ENCODE measurements around the gene MSN.

DNA sequence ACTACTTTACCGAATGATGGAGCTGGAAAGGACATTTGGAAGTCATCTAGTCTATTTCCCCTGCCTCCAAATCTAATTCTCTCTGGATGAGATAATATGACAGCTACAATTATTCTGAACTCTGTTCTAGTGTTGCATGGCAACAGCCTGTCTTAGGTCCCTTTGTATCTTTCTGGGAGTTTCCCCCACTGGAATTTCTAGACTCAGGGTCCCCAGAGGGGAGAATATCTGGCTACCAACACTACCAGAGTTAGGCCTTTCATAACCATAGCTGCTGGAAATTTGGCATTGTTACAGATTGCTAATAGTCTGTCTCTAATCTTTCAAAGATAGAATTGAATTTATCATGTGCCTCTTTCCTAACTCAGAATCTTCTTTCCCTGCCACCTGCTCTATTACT, 4.5 kb downstream of the MSN start:
- TF ChIP-seq CEBPB (IDR thresholded peaks at IDR 0.05) (no peak), NFIC (IDR thresholded peaks at IDR 0.05) (no peak), TEAD4 (IDR thresholded peaks at IDR 0.05) (no peak), RAD21 (IDR thresholded peaks at IDR 0.05; ENCODE audit: low read depth) (no peak), EGR1 (IDR thresholded peaks at IDR 0.05) (no peak), CREB1 (IDR thresholded peaks at IDR 0.05; ENCODE audit: low read depth) (no peak)
- TF ChIP-seq, protein P1, sequence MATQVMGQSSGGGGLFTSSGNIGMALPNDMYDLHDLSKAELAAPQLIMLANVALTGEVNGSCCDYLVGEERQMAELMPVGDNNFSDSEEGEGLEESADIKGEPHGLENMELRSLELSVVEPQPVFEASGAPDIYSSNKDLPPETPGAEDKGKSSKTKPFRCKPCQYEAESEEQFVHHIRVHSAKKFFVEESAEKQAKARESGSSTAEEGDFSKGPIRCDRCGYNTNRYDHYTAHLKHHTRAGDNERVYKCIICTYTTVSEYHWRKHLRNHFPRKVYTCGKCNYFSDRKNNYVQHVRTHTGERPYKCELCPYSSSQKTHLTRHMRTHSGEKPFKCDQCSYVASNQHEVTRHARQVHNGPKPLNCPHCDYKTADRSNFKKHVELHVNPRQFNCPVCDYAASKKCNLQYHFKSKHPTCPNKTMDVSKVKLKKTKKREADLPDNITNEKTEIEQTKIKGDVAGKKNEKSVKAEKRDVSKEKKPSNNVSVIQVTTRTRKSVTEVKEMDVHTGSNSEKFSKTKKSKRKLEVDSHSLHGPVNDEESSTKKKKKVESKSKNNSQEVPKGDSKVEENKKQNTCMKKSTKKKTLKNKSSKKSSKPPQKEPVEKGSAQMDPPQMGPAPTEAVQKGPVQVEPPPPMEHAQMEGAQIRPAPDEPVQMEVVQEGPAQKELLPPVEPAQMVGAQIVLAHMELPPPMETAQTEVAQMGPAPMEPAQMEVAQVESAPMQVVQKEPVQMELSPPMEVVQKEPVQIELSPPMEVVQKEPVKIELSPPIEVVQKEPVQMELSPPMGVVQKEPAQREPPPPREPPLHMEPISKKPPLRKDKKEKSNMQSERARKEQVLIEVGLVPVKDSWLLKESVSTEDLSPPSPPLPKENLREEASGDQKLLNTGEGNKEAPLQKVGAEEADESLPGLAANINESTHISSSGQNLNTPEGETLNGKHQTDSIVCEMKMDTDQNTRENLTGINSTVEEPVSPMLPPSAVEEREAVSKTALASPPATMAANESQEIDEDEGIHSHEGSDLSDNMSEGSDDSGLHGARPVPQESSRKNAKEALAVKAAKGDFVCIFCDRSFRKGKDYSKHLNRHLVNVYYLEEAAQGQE (IDR thresholded peaks at IDR 0.05; ENCODE audit: low read depth), result no peak
- TF ChIP-seq, protein P2, sequence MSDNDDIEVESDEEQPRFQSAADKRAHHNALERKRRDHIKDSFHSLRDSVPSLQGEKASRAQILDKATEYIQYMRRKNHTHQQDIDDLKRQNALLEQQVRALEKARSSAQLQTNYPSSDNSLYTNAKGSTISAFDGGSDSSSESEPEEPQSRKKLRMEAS (IDR thresholded peaks at IDR 0.05), result no peak
